HAP-1 (cell line): ENCODE measurements around the gene MBD3L3.
"Not testable (repeated sequence)": the region's sequence is repeated elsewhere in the genome, so short reads cannot be mapped to it uniquely, and the experiment has no call there.

Source experiments
- DNase-seq, 2 experiments: peaks; one replicate each; pipeline ENCODE4 v3.0.0-alpha.2; 2016 to 2020; ENCODE audit warnings: low spot score in 2 of 2
- H3K27me3 ChIP-seq: fragments of 250-450 bp; sonication (Bioruptor Pico); 2 replicates; pipeline ENCODE4 v1.5.1; 2020; ENCODE audit warnings: low read depth, mild to moderate bottlenecking, moderate library complexity
- H3K36me3 ChIP-seq: fragments of 250-450 bp; sonication (Bioruptor Pico); replicated peaks from 2 replicates; pipeline ENCODE4 v1.5.1; 2020; ENCODE audit warnings: mild to moderate bottlenecking
- H3K4me1 ChIP-seq: fragments of 250-450 bp; sonication (Bioruptor Pico); 2 replicates; pipeline ENCODE4 v1.5.1; 2020; ENCODE audit warnings: mild to moderate bottlenecking
- H3K4me3 ChIP-seq: fragments of 250-450 bp; sonication (Bioruptor Pico); 2 replicates; pipeline ENCODE4 v1.5.1; 2020; ENCODE audit warnings: mild to moderate bottlenecking, moderate library complexity
- H3K9me3 ChIP-seq: fragments of 250-450 bp; sonication (Bioruptor Pico); 2 replicates; pipeline ENCODE4 v1.5.1; 2020; ENCODE audit warnings: mild to moderate bottlenecking, moderate library complexity
- in situ Hi-C: fragments of 300-500 bp; cut with MboI; formaldehyde crosslinking; loops from 3 replicates; pipeline ENCODE4 v1.14.3; 2020; ENCODE audit warnings: low sequenced_read_pairs, inconsistent platforms, mixed read lengths

MBD3L3 gene

DNA sequence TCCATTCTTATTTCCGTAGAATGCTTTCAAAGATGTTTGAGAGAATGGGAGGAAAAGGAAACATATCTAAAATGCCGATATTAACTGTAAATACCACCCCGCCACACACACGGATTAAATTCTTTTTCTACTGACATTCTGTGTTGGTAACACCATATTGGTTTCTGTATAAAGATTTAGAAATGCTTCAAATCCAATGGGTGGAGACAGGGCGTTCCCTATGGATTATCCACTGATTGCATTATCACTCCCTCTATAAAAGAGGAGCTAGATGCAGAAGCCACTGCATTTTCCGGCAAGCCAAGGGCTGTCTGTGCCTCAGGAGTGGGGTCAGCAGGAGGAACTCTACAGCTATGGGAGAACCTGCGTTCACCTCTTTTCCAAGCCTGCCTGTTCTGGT lies 9.5 kb downstream of the MBD3L3 start, which contains the start of gene MBD3L2:
Gene MBD3L2 (plus strand): TSS at position 301 of the 400 bp plus-strand sequence. CDS start 53 bp downstream, at position 354.
- H3K27me3 ChIP-seq, H3K36me3 ChIP-seq, H3K4me3 ChIP-seq, in situ Hi-C loops, DNase-seq, H3K9me3 ChIP-seq, H3K4me1 ChIP-seq: not testable (repeated sequence)

GRCh38 chr19:7041563-7041962 lies 16.9 kb downstream of the MBD3L3 start:
- in situ Hi-C loops, H3K4me3 ChIP-seq, H3K4me1 ChIP-seq, H3K9me3 ChIP-seq, H3K27me3 ChIP-seq, H3K36me3 ChIP-seq, DNase-seq: not testable (repeated sequence)

GRCh38 chr19:7040079-7040478 lies 18.4 kb downstream of the MBD3L3 start, which contains the start of gene MBD3L4:
TSS of gene MBD3L4 (minus strand) at chr19:7040179. CDS start at chr19:7040144, 35 bp downstream.
- in situ Hi-C loops, H3K36me3 ChIP-seq, H3K9me3 ChIP-seq, H3K27me3 ChIP-seq, H3K4me3 ChIP-seq, DNase-seq, H3K4me1 ChIP-seq: not testable (repeated sequence)

GRCh38 chr19:7030278-7030677 lies 28.2 kb downstream of the MBD3L3 start, which contains the start of gene MBD3L5:
TSS of gene MBD3L5 (plus strand) at chr19:7030578. CDS start at chr19:7030612, 34 bp downstream.
- DNase-seq, H3K27me3 ChIP-seq, H3K4me1 ChIP-seq, in situ Hi-C loops, H3K4me3 ChIP-seq, H3K36me3 ChIP-seq, H3K9me3 ChIP-seq: not testable (repeated sequence)

GRCh38 chr19:7028790-7029189 lies 29.7 kb downstream of the MBD3L3 start:
- H3K36me3 ChIP-seq, H3K4me1 ChIP-seq, H3K4me3 ChIP-seq, in situ Hi-C loops, H3K27me3 ChIP-seq, DNase-seq, H3K9me3 ChIP-seq: not testable (repeated sequence)

DNA sequence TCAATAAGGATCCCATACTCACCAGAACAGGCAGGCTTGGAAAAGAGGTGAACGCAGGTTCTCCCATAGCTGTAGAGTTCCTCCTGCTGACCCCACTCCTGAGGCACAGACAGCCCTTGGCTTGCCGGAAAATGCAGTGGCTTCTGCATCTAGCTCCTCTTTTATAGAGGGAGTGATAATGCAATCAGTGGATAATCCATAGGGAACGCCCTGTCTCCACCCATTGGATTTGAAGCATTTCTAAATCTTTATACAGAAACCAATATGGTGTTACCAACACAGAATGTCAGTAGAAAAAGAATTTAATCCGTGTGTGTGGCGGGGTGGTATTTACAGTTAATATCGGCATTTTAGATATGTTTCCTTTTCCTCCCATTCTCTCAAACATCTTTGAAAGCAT lies 37.1 kb downstream of the MBD3L3 start, which contains the start of gene MBD3L2B:
Gene MBD3L2B (minus strand): TSS at position 101 of the 400 bp plus-strand sequence. CDS start 34 bp downstream, at position 67.
- H3K9me3 ChIP-seq, in situ Hi-C loops, H3K36me3 ChIP-seq, H3K4me1 ChIP-seq, H3K4me3 ChIP-seq, H3K27me3 ChIP-seq, DNase-seq: not testable (repeated sequence)

- Histone ChIP-seq H3K9me3 (no peaks in the 10 kb centered on the region), H3K27me3 (no peaks in the 10 kb centered on the region), H3K36me3 (no peaks in the 10 kb centered on the region), H3K4me1 (no peaks in the 10 kb centered on the region), H3K4me3 (no peak overlapping the region)
- in situ Hi-C loops: no loop called here
- no peak for DNase-seq
Measured at GRCh38 chr19:7018828-7019227, 39.6 kb downstream of the MBD3L3 start.

GRCh38 chr19:7013678-7014077 lies 44.8 kb downstream of the MBD3L3 start:
- Histone ChIP-seq H3K9me3 (no peaks in the 10 kb centered on the region), H3K27me3 (no peaks in the 10 kb centered on the region), H3K4me1 (no peaks in the 10 kb centered on the region), H3K36me3 (no peaks in the 10 kb centered on the region), H3K4me3 (no peak overlapping the region)
- in situ Hi-C loops: no loop called here
- no peak for DNase-seq

DNA sequence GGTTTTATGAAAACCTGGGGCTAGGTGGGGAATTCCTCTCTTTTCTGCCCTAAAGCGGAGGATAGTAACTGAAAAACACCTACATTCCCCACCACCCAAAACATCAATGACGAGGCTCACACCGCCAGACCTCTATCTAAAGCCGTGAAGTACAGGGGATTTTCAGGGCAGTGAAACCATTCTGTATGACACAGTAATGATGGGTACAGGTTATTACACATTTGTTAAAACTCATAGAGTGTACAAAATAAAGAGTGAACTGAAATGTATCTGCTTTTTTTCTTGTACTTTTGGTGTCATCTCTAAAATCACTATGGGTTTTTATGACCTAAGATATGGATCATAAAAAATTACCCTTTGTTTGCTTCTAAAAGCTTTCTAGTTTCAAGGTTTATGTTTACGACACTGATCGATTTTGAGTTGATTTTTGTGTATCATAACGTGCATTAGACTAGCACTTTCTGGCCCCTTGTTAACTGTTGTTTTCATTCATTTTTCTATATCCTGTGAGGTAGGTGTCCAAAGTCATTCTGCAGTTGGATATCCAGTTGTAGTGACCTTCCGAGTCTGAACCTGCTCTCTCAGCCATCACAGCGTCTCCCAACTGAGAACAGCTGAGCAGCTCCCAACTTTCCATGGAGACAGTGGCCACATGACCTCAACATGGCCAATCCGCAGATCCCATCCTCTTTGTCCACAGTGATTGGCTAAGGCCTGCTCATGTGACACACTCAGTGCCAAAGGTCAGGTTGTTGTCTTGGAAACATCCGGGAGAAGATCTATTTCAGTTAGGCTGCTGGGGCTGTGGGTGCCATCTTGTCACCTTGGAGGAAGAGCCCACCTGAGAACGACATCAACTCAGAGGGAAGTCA lies 47.5 kb downstream of the MBD3L3 start:
- Histone ChIP-seq H3K36me3 (no peaks in the 10 kb centered on the region), H3K4me1 (no peaks in the 10 kb centered on the region), H3K4me3 (no peak overlapping the region), H3K9me3 (no peaks in the 10 kb centered on the region), H3K27me3 (no peaks in the 10 kb centered on the region)
- in situ Hi-C loops: no loop called here
- DNase-seq: no peak

DNA sequence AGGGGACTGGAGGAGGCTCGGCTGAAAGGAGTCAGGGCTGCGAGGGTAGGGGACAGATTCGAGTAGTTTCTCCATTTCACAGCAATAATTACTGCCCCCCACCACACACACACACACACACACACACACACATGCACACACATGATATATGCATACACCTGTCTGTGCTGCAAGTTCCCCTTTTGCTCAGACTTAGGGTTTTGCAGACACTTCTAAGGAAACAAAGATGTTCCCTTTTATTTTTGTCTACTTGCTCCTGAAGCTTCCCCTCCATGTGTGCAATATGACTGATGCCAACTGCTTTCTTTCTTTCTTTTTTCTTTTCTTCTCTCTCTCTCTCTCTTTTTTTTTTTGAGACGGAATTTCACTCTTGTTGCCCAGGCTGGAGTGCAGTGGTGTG lies 50.6 kb downstream of the MBD3L3 start:
- Histone ChIP-seq H3K4me1 (no peaks in the 10 kb centered on the region), H3K9me3 (no peaks in the 10 kb centered on the region), H3K27me3 (no peaks in the 10 kb centered on the region), H3K4me3 (no peak overlapping the region), H3K36me3 (no peaks in the 10 kb centered on the region)
- in situ Hi-C loops: no loop called here
- DNase-seq: no peak
